H1 (cell line): ENCODE results near the gene PLPPR3. TPM values are rescaled to one million over a fixed set of nuclear protein-coding genes. Genes with fewer than 3 reads are reported as not detected.

Source experiments
- CTCF ChIA-PET: fragments of 300-600 bp; sonication (Branson Sonifier 250); formaldehyde crosslinking; loops from one replicate; lab custom pipeline; 2021; ENCODE audit not compliant: partially characterized antibody; lab: Charles Lee
- POLR2A ChIA-PET: fragments of 300-600 bp; sonication (Branson Sonifier 250); formaldehyde crosslinking; loops from one replicate; lab custom pipeline; 2021; ENCODE audit warnings: inconsistent platforms; ENCODE audit not compliant: partially characterized antibody; lab: Charles Lee
- DNase-seq, 2 experiments: peaks; one replicate each; pipeline versions ENCODE4 v3.0.0 to v3.0.0-alpha.2; 2010 to 2022; ENCODE audit warnings: low spot score in 2 of 2, low read depth in 1 of 2, mixed read lengths in 1 of 2
- FAIRE-seq: peaks from 2 replicates; lab custom pipeline; 2011; peaks lifted over from hg19 to GRCh38; lab: Jason Lieb, UNC
- H2AFZ ChIP-seq: 2 replicates; pipeline ENCODE4 v1.8.1; 2012; ENCODE audit warnings: low read length, inconsistent platforms
- H2AK5ac ChIP-seq: 2 replicates; pipeline ENCODE4 v1.6.1; 2013; ENCODE audit warnings: low read depth, low read length
- H2BK120ac ChIP-seq: replicated peaks from 2 replicates; pipeline ENCODE3; 2013; ENCODE audit warnings: low read depth, low read length, inconsistent platforms
- H2BK12ac ChIP-seq: 2 replicates; pipeline ENCODE4 v1.6.1; 2013; ENCODE audit warnings: low read depth, low read length
- H2BK15ac ChIP-seq: 2 replicates; pipeline ENCODE4 v1.6.1; 2013; ENCODE audit warnings: low read length
- H2BK20ac ChIP-seq: 2 replicates; pipeline ENCODE4 v1.6.1; 2013; ENCODE audit warnings: low read length
- H2BK5ac ChIP-seq: 2 replicates; pipeline ENCODE4 v1.6.1; 2013; ENCODE audit warnings: low read depth, low read length
- H3K14ac ChIP-seq: 2 replicates; pipeline ENCODE4 v1.6.1; 2013; ENCODE audit warnings: inconsistent platforms; ENCODE audit not compliant: insufficient read length
- H3K18ac ChIP-seq: 2 replicates; pipeline ENCODE4 v1.6.1; 2013; ENCODE audit warnings: low read length; ENCODE audit errors: extremely low read depth
- H3K23ac ChIP-seq: 2 replicates; pipeline ENCODE4 v1.6.1; 2013; ENCODE audit warnings: inconsistent platforms; ENCODE audit not compliant: insufficient read length
- H3K23me2 ChIP-seq: 2 replicates; pipeline ENCODE4 v1.6.1; 2013; ENCODE audit warnings: low read depth, low read length
- H3K27ac ChIP-seq: 2 replicates; pipeline ENCODE4 v1.6.1; 2011; ENCODE audit warnings: low read depth, low read length, inconsistent platforms
- H3K27me3 ChIP-seq, 4 experiments: replicated peaks in 1 of 4; 1 replicate in 1 of 4; 2 replicates in 3 of 4; pipeline versions ENCODE4 v1.6.1 to v1.8.1; 2011 to 2013; ENCODE audit warnings: low read length in 3 of 4, mild to moderate bottlenecking in 3 of 4, inconsistent platforms in 2 of 4, mixed read lengths in 2 of 4, moderate library complexity in 1 of 4; ENCODE audit not compliant: control insufficient read depth in 3 of 4, insufficient read depth in 3 of 4; ENCODE audit errors: extremely low read depth in 1 of 4
- H3K36me3 ChIP-seq, 4 experiments: 2 replicates each; pipeline versions ENCODE4 v1.6.1 to v1.8.1; 2011 to 2013; ENCODE audit warnings: mild to moderate bottlenecking in 4 of 4, low read length in 3 of 4, moderate library complexity in 2 of 4, control low read depth in 1 of 4, inconsistent platforms in 1 of 4; ENCODE audit not compliant: insufficient read depth in 4 of 4, control insufficient read depth in 2 of 4
- H3K4ac ChIP-seq: replicated peaks from 2 replicates; pipeline ENCODE3; 2013; ENCODE audit warnings: low read length, low read depth, mixed read lengths, inconsistent platforms; ENCODE audit not compliant: insufficient read length
- H3K4me1 ChIP-seq, 4 experiments: replicated peaks in 1 of 4; 1 replicate in 1 of 4; 2 replicates in 3 of 4; pipeline versions ENCODE4 v1.6.1 to v1.8.1; 2011 to 2013; ENCODE audit warnings: low read length in 3 of 4, inconsistent platforms in 2 of 4, mixed read lengths in 1 of 4; ENCODE audit not compliant: insufficient read depth in 4 of 4, control insufficient read depth in 3 of 4
- H3K4me2 ChIP-seq, 2 experiments: 2 replicates each; pipeline versions ENCODE4 v1.6.1 to v1.8.1; 2011 to 2013; ENCODE audit warnings: low read depth in 2 of 2, low read length in 2 of 2, control low read depth in 1 of 2, inconsistent platforms in 1 of 2, mild to moderate bottlenecking in 1 of 2; ENCODE audit not compliant: insufficient read depth in 1 of 2
- H3K4me3 ChIP-seq, 4 experiments: fragments of 200-600, 300-600 bp in 1 of 4; sonication (generic), shearing (Covaris generic), sonication (Bioruptor Twin) in 1 of 4; 2 replicates each; pipeline versions ENCODE4 v1.5.1 to v1.8.1; 2011 to 2016; ENCODE audit warnings: low read length in 4 of 4, low read depth in 3 of 4, control low read depth in 2 of 4, inconsistent platforms in 2 of 4, mild to moderate bottlenecking in 2 of 4, mixed read lengths in 1 of 4, moderate library complexity in 1 of 4; ENCODE audit not compliant: insufficient read depth in 2 of 4; ENCODE audit errors: extremely low read depth in 1 of 4
- H3K56ac ChIP-seq: replicated peaks from 2 replicates; pipeline ENCODE3; 2013; ENCODE audit warnings: low read depth, mild to moderate bottlenecking, mixed read lengths, low read length, inconsistent platforms; ENCODE audit not compliant: insufficient read length
- H3K79me1 ChIP-seq: 2 replicates; pipeline ENCODE4 v1.6.1; 2013; ENCODE audit warnings: low read depth, low read length, control low read depth
- H3K79me2 ChIP-seq, 2 experiments: 2 replicates each; pipeline versions ENCODE4 v1.6.1 to v1.8.1; 2012 to 2013; ENCODE audit warnings: low read length in 2 of 2, mild to moderate bottlenecking in 2 of 2, inconsistent platforms in 1 of 2; ENCODE audit not compliant: insufficient read depth in 2 of 2, control insufficient read depth in 1 of 2
- H3K9ac ChIP-seq, 4 experiments: replicated peaks in 1 of 4; 1 replicate in 1 of 4; 2 replicates in 3 of 4; pipeline versions ENCODE4 v1.6.1 to v1.8.1; 2011 to 2013; ENCODE audit warnings: low read depth in 3 of 4, low read length in 3 of 4, control low read depth in 2 of 4, mild to moderate bottlenecking in 2 of 4, moderate library complexity in 2 of 4, inconsistent platforms in 1 of 4; ENCODE audit errors: extremely low read depth in 1 of 4
- H3K9me3 ChIP-seq, 2 experiments: 2 replicates each; pipeline versions ENCODE4 v1.6.1 to v1.8.1; 2012 to 2013; ENCODE audit warnings: mild to moderate bottlenecking in 2 of 2, moderate library complexity in 2 of 2, control low read depth in 1 of 2, inconsistent platforms in 1 of 2, low read depth in 1 of 2, low read length in 1 of 2, mixed read lengths in 1 of 2; ENCODE audit not compliant: insufficient read depth in 2 of 2
- H4K20me1 ChIP-seq, 2 experiments: replicated peaks in 1 of 2; 2 replicates each; pipeline versions ENCODE3 to v1.8.1; 2011 to 2013; ENCODE audit warnings: inconsistent platforms in 2 of 2, low read length in 2 of 2, mild to moderate bottlenecking in 1 of 2; ENCODE audit not compliant: insufficient read depth in 2 of 2, control insufficient read depth in 1 of 2
- H4K5ac ChIP-seq: 2 replicates; pipeline ENCODE4 v1.6.1; 2013; ENCODE audit warnings: low read length, low read depth, mixed read lengths, inconsistent platforms; ENCODE audit not compliant: insufficient read length
- H4K8ac ChIP-seq: 2 replicates; pipeline ENCODE4 v1.8.0; 2013; ENCODE audit warnings: mild to moderate bottlenecking, moderate library complexity, low read length, inconsistent platforms; ENCODE audit not compliant: insufficient read depth; ENCODE audit errors: extremely low read depth
- H4K91ac ChIP-seq: replicated peaks from 2 replicates; pipeline ENCODE3; 2013; ENCODE audit warnings: low read length, mixed read lengths, inconsistent platforms; ENCODE audit not compliant: insufficient read length
- CREB1 ChIP-seq: IDR thresholded peaks from 2 replicates; pipeline ENCODE4 v1.6.1; 2012; ENCODE audit warnings: inconsistent platforms
- POLR2A ChIP-seq, 2 experiments: IDR thresholded peaks; 1 replicate in 1 of 2; 2 replicates in 1 of 2; pipeline ENCODE4 v1.6.1; 2011; ENCODE audit warnings: low read depth in 2 of 2, low read length in 2 of 2, mild to moderate bottlenecking in 2 of 2; ENCODE audit errors: control extremely low read depth in 1 of 2
- POLR2AphosphoS5 ChIP-seq: IDR thresholded peaks from 2 replicates; pipeline ENCODE4 v1.6.1; 2011; ENCODE audit warnings: low read depth, low read length
- WGBS, 2 experiments: shearing (Covaris generic) in 1 of 2; methylation state at CpG; one replicate each; pipeline versions ENCODE4 v1.1.6 to v1.1.7; 2013 to 2015; ENCODE audit warnings: low lambda C conversion rate in 2 of 2, mixed read lengths in 2 of 2, inconsistent platforms in 1 of 2, low coverage in 1 of 2, missing lambda C conversion rate in 1 of 2; ENCODE audit not compliant: insufficient replicate concordance in 2 of 2, insufficient coverage in 1 of 2, insufficient read length in 1 of 2; ENCODE audit errors: extremely low coverage in 1 of 2, missing lambda C conversion rate in 1 of 2; 5-methylcytosine and 5-hydroxymethylcytosine counted together
- polyA plus RNA-seq, 7 experiments: library from polyadenylated mRNA; depleted of rRNA in 3 of 7; stranded (reverse) in 5 of 7; unstranded in 2 of 7; fragments of >200 nt in 5 of 7; fragments of 200-250 nt in 2 of 7; gene quantifications; 1 replicate in 5 of 7; 2 replicates in 1 of 7; 4 replicates in 1 of 7; pipeline versions ENCODE4 v1.2.1 to v1.2.3, GENCODE V29; 2011 to 2013; ENCODE audit warnings: missing spikeins in 2 of 7, mixed read lengths in 2 of 7
- total RNA-seq: library from RNA; stranded (reverse); fragmentation: NEBNext Ultra II Directional; extraction: Animal tissue kit (Norgen Biotek cat#: 25700); gene quantifications from 2 replicates; pipeline ENCODE4 v1.2.1, GENCODE V29; 2021

Gene PLPPR3
- total and polyA plus RNA-seq, 2 of the 8 experiments (the other 6 are each of a cell fraction or from before 2014, with no cell fraction given): 71.7 to 76.4 TPM

DNA sequence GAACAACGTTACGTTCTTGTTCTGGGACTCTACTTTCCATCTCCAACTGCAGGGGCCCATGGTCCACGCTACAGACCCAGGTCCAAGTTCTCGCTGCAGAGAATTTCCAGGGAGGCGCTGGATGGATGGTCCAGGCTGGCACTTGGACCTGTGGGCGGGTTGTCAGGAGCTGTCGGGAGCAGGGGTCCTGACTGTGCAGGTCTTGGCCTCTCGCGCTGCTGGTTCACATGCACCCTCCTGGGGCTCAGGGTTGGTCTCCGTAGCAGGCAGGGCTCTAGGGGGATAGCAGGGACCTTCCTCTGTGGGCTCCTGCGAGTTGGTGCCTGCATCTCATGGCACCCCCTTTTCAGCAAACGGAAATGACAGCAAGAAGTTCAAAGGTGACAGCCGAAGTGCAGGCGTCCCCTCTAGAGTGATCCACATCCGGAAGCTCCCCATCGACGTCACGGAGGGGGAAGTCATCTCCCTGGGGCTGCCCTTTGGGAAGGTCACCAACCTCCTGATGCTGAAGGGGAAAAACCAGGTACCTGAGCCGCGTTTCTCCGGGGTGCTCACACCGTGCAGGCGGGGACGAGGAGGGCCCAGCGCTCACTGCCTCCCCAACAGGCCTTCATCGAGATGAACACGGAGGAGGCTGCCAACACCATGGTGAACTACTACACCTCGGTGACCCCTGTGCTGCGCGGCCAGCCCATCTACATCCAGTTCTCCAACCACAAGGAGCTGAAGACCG is 17.9 kb downstream of the PLPPR3 start:
- Histone ChIP-seq H3K9me3 (no peaks in the 10 kb centered on the region), H3K4me3 (no peak overlapping the region), H3K9ac (no peak overlapping the region; a peak in 1 of 7 replicates), H3K4me1 (peaks cover 0 to 25% (median 15%) of the 10 kb centered on the region in 4 experiments; a peak in 6 of 7 replicates), H4K20me1 (peaks cover 68 to 83% of the 10 kb centered on the region in 2 experiments), H3K18ac (no peak overlapping the region), H2BK5ac (no peak overlapping the region), H2BK12ac (no peak overlapping the region), H3K56ac (no peak overlapping the region), H3K79me2 (peaks cover 52 to 84% of the 10 kb centered on the region in 2 experiments), H3K27ac (no peak overlapping the region), H3K79me1 (peaks cover 18% of the 10 kb centered on the region), H3K27me3 (no peaks in the 10 kb centered on the region), H3K36me3 (peaks cover 46 to 83% (median 74%) of the 10 kb centered on the region in 4 experiments), H3K14ac (no peak overlapping the region), H2AK5ac (no peak overlapping the region), H4K5ac (no peak overlapping the region), H3K23me2 (peaks cover 3% of the 10 kb centered on the region; the same call in 1 of the 2 replicates), H2BK15ac (no peak overlapping the region), H2AFZ (no peak overlapping the region), H4K91ac (no peak overlapping the region), H4K8ac (no peak overlapping the region), H2BK20ac (no peak overlapping the region), H3K23ac (no peak overlapping the region), H3K4ac (no peak overlapping the region), H3K4me2 (no peak overlapping the region), H2BK120ac (no peak overlapping the region)
- DNase-seq: no peak
- CTCF ChIA-PET: interaction anchor here (1.1 to 1.3 kb wide), 4 partner anchors 9 to 194 kb away, joined by 3 to 4 read pairs (median 3); no protein-coding TSS in a partner anchor
- TF ChIP-seq POLR2A (IDR thresholded peaks at IDR 0.05; ENCODE audit: control extremely low read depth in 1 of 2, low read depth in 2 of 2, low read length in 2 of 2) (peak in 1 of 2 experiments; percentile 42; a peak in 1 of 3 replicates), POLR2AphosphoS5 (peak; percentile 62; the same call in 1 of the 2 replicates), CREB1 (no peak)
- POLR2A ChIA-PET: interaction anchor here (0.8 to 16.9 kb wide), 13 partner anchors 6 to 129 kb away, joined by 3 to 277 read pairs (median 6); partner anchors contain the start of genes AZU1 and PLPPR3
- WGBS, 2 experiments: 92% methylated on average over 31 of the region's 31 CpGs; no CpG with 5 or more reads in 1 of the 2 experiments
- no peak for FAIRE-seq
